Prostate gland (tissue), 2 donors: Measurements from ENCODE around the gene THSD4. TPM values are rescaled to one million over a fixed set of nuclear protein-coding genes. Genes with fewer than 3 reads are reported as not detected.
A peak's percentile ranks its signal among the peaks of the same experiment; 100 is the strongest.

ENCODE experiments used
- DNase-seq: peaks from one replicate; pipeline ENCODE4 v3.0.0-alpha.2; 2019; ENCODE audit warnings: low spot score
- H3K27ac ChIP-seq, 2 donors: fragments of 200-600 bp; sonication (generic); 2 replicates each; pipeline ENCODE4 v1.5.1; 2017 to 2019
- H3K27me3 ChIP-seq: fragments of 200-600 bp; sonication (generic); replicated peaks from 2 replicates; pipeline ENCODE4 v1.5.1; 2019; ENCODE audit not compliant: insufficient read depth
- H3K36me3 ChIP-seq, 2 donors: fragments of 200-600 bp; sonication (generic); 1 replicate in 1 of 2; 2 replicates in 1 of 2; pipeline versions ENCODE4 v1.5.1 to v1.8.1; 2017 to 2019
- H3K4me1 ChIP-seq: fragments of 200-600 bp; sonication (generic); replicated peaks from 2 replicates; pipeline ENCODE4 v1.5.1; 2019
- H3K4me3 ChIP-seq, 2 donors: fragments of 200-600 bp; sonication (generic); 2 replicates each; pipeline ENCODE4 v1.5.1; 2017 to 2019
- H3K9me3 ChIP-seq: fragments of 200-600 bp; sonication (generic); 2 replicates; pipeline ENCODE4 v1.5.1; 2017
- POLR2A ChIP-seq: fragments of 450-650 bp; IDR thresholded peaks from one replicate; pipeline ENCODE4 v1.6.1; 2016; ENCODE audit warnings: antibody characterized with exemption, mild to moderate bottlenecking
- POLR2AphosphoS5 ChIP-seq: sonication (generic); formaldehyde crosslinking; IDR thresholded peaks from one replicate; pipeline ENCODE4 v1.6.1; 2017; ENCODE audit warnings: antibody characterized with exemption
- WGBS: methylation state at CpG from one replicate; pipeline ENCODE4 v1.1.5; 2018; 5-methylcytosine and 5-hydroxymethylcytosine counted together
- intact Hi-C: fragments of 100-400 bp; cut with DNase I; formaldehyde crosslinking; loops from one replicate; pipeline ENCODE4 v1.14.2; 2022
- total RNA-seq, 2 donors: library from RNA; depleted of rRNA; stranded (reverse); fragments of >200 nt; gene quantifications; one replicate each; pipeline ENCODE4 v1.1.0, GENCODE V29; 2016
- TF ChIP-seq, protein P1 (sequence below), 4 experiments: fragments of 200-600 bp in 2 of 4; fragments of 450-650 bp in 2 of 4; sonication (generic) in 2 of 4; IDR thresholded peaks; 1 replicate in 3 of 4; 2 replicates in 1 of 4; pipeline ENCODE4 v1.5.1; 2016 to 2019; ENCODE audit warnings: antibody characterized with exemption in 4 of 4, mild to moderate bottlenecking in 2 of 4, moderate library complexity in 2 of 4

The THSD4 gene
- total RNA-seq, 2 donors from 2014 or later, result 84.1 to 223 TPM

DNA sequence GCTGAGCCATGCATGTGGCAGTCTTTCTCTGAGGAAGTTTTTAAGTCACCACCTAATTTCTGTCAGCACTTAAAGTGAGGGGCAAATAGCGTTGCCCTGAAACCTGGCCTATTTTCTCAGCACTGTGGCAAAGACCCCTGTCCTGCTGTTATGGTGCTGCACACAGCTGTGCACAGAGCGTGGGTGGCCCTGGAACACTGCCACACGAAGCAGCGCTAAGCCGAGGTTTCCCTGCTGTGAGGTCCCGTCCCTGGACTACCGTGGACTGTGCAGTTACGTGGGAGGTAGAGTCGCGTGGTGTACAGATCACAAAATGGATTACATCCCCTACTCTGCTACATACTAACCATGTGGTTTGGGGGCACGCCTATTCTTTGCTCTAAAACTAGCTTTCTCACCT lies 593.5 kb downstream of the THSD4 start:
- TF ChIP-seq, protein P1, sequence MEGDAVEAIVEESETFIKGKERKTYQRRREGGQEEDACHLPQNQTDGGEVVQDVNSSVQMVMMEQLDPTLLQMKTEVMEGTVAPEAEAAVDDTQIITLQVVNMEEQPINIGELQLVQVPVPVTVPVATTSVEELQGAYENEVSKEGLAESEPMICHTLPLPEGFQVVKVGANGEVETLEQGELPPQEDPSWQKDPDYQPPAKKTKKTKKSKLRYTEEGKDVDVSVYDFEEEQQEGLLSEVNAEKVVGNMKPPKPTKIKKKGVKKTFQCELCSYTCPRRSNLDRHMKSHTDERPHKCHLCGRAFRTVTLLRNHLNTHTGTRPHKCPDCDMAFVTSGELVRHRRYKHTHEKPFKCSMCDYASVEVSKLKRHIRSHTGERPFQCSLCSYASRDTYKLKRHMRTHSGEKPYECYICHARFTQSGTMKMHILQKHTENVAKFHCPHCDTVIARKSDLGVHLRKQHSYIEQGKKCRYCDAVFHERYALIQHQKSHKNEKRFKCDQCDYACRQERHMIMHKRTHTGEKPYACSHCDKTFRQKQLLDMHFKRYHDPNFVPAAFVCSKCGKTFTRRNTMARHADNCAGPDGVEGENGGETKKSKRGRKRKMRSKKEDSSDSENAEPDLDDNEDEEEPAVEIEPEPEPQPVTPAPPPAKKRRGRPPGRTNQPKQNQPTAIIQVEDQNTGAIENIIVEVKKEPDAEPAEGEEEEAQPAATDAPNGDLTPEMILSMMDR (IDR thresholded peaks at IDR 0.05), result no peak
- TF ChIP-seq POLR2AphosphoS5, result no peak
- no peak for TF ChIP-seq POLR2A
- Histone ChIP-seq H3K27ac (no peak overlapping the region), H3K36me3 (no peaks in the 10 kb centered on the region), H3K27me3 (no peaks in the 10 kb centered on the region), H3K4me1 (no peaks in the 10 kb centered on the region), H3K4me3 (no peak overlapping the region), H3K9me3 (no peaks in the 10 kb centered on the region)
- no peak for DNase-seq
- intact Hi-C loops, result no loop called here
- WGBS, result 74% methylated on average over 11 of the region's 11 CpGs

DNA sequence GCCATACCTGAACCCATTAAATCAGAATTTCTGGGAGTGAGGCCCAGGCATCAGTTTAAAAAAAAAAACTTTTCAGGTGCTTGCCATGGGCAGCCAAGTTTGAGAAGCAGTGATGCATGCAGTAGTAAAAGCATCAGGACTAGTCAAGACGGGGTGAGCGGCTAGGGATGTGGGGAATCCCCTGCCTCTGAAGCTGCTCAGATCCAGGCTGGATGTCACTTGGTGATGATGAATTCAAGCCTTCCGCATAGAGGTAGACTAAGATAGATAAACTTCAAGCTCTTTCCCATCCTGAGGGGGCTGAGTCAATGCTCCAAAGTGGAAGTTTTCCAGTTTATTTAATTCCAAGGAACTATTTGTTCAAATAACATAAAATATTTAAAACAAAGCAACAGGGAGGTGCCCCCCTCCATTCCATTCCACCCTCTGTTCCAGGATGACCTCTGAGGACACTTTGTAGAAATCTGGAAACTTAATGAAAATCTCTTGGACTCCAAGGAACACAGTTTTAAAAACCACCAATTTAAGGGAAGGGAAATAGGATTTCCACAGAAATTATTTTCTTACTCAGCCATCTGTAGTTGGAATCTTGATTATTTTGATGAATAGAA lies 594.6 kb downstream of the THSD4 start:
- Histone ChIP-seq H3K4me3 (no peak overlapping the region), H3K9me3 (no peaks in the 10 kb centered on the region), H3K27me3 (no peaks in the 10 kb centered on the region), H3K36me3 (no peaks in the 10 kb centered on the region), H3K27ac (peak overlapping the region in 1 of 2 donors; percentile 7), H3K4me1 (no peaks in the 10 kb centered on the region)
- WGBS, result 31% methylated on average over 3 of the region's 3 CpGs
- intact Hi-C loops, result no loop called here
- DNase-seq, result no peak
- no peak for TF ChIP-seq POLR2A
- no peak for TF ChIP-seq POLR2AphosphoS5

DNA sequence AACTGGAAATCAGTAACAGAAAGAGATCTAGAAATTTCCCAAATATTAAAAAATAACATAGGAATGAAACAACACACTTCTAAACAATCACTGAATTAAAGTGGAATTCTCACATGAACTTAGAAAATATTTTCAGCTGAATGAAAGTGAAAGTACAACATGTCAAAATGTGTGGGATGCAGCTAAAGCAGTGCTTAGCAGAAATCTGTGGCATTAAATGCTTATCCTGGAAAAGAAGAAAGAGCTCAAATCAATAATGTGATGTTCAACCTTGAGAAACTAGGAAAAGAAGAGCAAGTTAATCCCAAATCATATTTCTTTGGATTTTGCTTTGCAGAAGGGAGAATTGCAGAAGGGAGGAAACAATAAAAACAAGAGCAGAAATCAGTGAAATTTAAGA lies 596.9 kb downstream of the THSD4 start:
- H3K36me3 ChIP-seq, result no peaks in the 10 kb centered on the region
- no peak for DNase-seq
- H3K4me1 ChIP-seq, result no peaks in the 10 kb centered on the region
- TF ChIP-seq POLR2AphosphoS5 (no peak), POLR2A (no peak)
- TF ChIP-seq, protein P1 (IDR thresholded peaks at IDR 0.05), result no peak
- intact Hi-C loops, result no loop called here
- no peaks in the 10 kb centered on the region for H3K27me3 ChIP-seq
- no peak overlapping the region for H3K27ac ChIP-seq
- H3K9me3 ChIP-seq, result no peaks in the 10 kb centered on the region
- H3K4me3 ChIP-seq, result no peak overlapping the region

DNA sequence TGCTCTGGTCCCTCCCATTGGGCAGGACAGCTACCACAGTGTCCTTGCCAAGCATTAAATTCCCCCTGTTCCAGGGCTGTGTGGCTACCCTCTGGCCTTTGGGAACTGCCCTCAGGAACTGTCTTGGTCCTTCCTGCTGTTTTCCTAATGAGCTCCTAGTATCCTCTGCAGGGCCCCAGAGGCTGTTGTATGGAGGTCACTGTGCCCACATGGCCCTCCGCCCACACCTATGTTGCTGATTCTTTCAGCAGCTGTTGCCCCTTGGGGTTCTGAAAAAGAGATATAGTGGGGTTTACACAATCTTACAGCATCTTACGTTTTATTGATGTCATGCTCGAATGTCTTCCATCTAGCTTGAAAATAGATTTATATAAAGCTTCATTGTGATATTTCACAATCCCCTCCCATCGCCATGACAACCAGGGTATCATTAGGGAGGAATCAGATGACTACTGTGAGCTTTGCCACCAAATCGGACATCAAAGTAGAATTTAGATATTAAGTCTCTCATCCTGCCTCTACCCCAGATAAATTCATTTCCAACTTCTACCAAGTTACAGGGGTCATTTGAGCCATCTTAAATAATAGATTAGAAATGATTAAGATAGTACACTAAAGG lies 598.0 kb downstream of the THSD4 start:
- Histone ChIP-seq H3K4me1 (no peaks in the 10 kb centered on the region), H3K9me3 (no peaks in the 10 kb centered on the region), H3K27me3 (no peaks in the 10 kb centered on the region), H3K27ac (no peak overlapping the region), H3K4me3 (no peak overlapping the region), H3K36me3 (no peaks in the 10 kb centered on the region)
- no peak for DNase-seq
- TF ChIP-seq POLR2A (no peak), POLR2AphosphoS5 (no peak)
- TF ChIP-seq, protein P1 (IDR thresholded peaks at IDR 0.05), result no peak
- 81% methylated on average over 5 of the region's 5 CpGs for WGBS
- intact Hi-C loops, result no loop called here

DNA sequence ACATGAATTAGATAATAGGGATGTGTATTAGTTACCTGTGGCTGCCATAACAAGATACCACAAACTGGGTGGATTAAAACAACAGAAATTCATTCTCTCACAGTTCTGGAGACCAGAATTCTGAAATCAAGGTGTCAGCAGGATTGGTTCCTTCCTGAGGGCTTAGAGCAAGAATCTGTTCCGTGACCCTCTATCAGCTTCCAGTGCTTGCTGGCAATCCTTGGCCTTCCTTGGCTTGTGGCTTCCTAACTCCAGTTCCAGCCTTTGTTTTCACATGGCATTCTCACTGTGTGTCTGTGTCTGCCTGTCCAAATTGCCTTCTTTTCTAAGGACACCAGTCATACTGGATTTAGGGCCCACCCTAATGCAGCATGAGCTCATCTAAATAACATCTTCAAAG lies 600.6 kb downstream of the THSD4 start:
- Histone ChIP-seq H3K27me3 (no peaks in the 10 kb centered on the region), H3K4me1 (no peaks in the 10 kb centered on the region), H3K4me3 (no peak overlapping the region), H3K9me3 (no peaks in the 10 kb centered on the region), H3K27ac (no peak overlapping the region), H3K36me3 (no peaks in the 10 kb centered on the region)
- TF ChIP-seq POLR2AphosphoS5 (peak; percentile 10), POLR2A (no peak)
- TF ChIP-seq, protein P1 (IDR thresholded peaks at IDR 0.05), result no peak
- 100% methylated on average over 1 of the region's 1 CpG for WGBS
- DNase-seq, result no peak
- intact Hi-C loops, result no loop called here
